ENCODE results near the gene RRP8.

GRCh38 chr11:6547177-6547576 lies 56.2 kb downstream of the RRP8 start:
- TF ChIP-seq CTCF (conservative IDR thresholded peaks at IDR 0.05; ENCODE audit: low read length) = no peak
- no peak for TF ChIP-seq EZH2phosphoT487 (IDR thresholded peaks at IDR 0.05; ENCODE audit: borderline replicate concordance, low read depth, low read length)
